Measurements from ENCODE around the gene CNNM1. TPM values are rescaled to one million over a fixed set of nuclear protein-coding genes. Genes with fewer than 3 reads are reported as not detected.

CNNM1 gene
- total and polyA plus RNA-seq, 8 donors = 0.53 to 1.6 (median 1.3) TPM

- intact Hi-C loops (cut with DNase I) = no loop called here
- Histone ChIP-seq H3K9me3 (no peaks in the 10 kb centered on the region), H3K4me3 (no peak overlapping the region), H3K36me3 (peaks cover 0 to 49% (median 36%) of the 10 kb centered on the region in 3 donors), H3K27ac (no peak overlapping the region), H3K27me3 (no peaks in the 10 kb centered on the region), H3K4me1 (no peaks in the 10 kb centered on the region)
- 89 to 94% methylated on average over 9 of the region's 9 CpGs for WGBS, 2 donors
- TF ChIP-seq CTCF (IDR thresholded peaks at IDR 0.05) = no peak
- ATAC-seq (no peak), FAIRE-seq (no peak), DNase-seq (no peak)
Observed at GRCh38 chr10:99403674-99404073, 74.5 kb downstream of the CNNM1 start.

GRCh38 chr10:99406149-99406548, 77.0 kb downstream of the CNNM1 start:
- no peak for TF ChIP-seq CTCF (IDR thresholded peaks at IDR 0.05)
- no peaks in the 10 kb centered on the region for H3K4me1 ChIP-seq
- H3K27me3 ChIP-seq = no peaks in the 10 kb centered on the region
- no peak overlapping the region for H3K27ac ChIP-seq
- no peak overlapping the region for H3K4me3 ChIP-seq
- ATAC-seq = no peak
- 96 to 98% methylated on average over 3 of the region's 3 CpGs for WGBS, 2 donors
- no peaks in the 10 kb centered on the region for H3K9me3 ChIP-seq
- FAIRE-seq = no peak
- no peak for DNase-seq
- intact Hi-C loops (cut with DNase I) = no loop called here
- H3K36me3 ChIP-seq = peaks cover 0 to 36% (median 31%) of the 10 kb centered on the region in 3 donors

- no peaks in the 10 kb centered on the region for H3K27me3 ChIP-seq
- FAIRE-seq = no peak
- WGBS, 2 donors = 47 to 64% methylated on average over 1 of the region's 1 CpG
Observed at GRCh38 chr10:99410146-99410545, 81.0 kb downstream of the CNNM1 start.

GRCh38 chr10:99410876-99411275, 81.7 kb downstream of the CNNM1 start:
- no peaks in the 10 kb centered on the region for H3K9me3 ChIP-seq
- FAIRE-seq (no peak), DNase-seq (no peak), ATAC-seq (no peak)
- H3K27ac ChIP-seq = no peak overlapping the region
- peaks cover 0 to 8% (median 6%) of the 10 kb centered on the region in 3 donors for H3K36me3 ChIP-seq
- TF ChIP-seq CTCF (IDR thresholded peaks at IDR 0.05) = no peak
- no peaks in the 10 kb centered on the region for H3K4me1 ChIP-seq
- WGBS, 2 donors = 92 to 95% methylated on average over 4 of the region's 4 CpGs
- no peak overlapping the region for H3K4me3 ChIP-seq
- no peaks in the 10 kb centered on the region for H3K27me3 ChIP-seq
- intact Hi-C loops (cut with DNase I) = no loop called here

More at GRCh38 chr10:99410146-99410545, 81.0 kb downstream of the CNNM1 start:
- no peak for DNase-seq
- Histone ChIP-seq H3K27ac (no peak overlapping the region), H3K36me3 (peaks cover 0 to 12% (median 10%) of the 10 kb centered on the region in 3 donors), H3K4me1 (no peaks in the 10 kb centered on the region), H3K4me3 (no peak overlapping the region), H3K9me3 (no peaks in the 10 kb centered on the region)
- intact Hi-C loops (cut with DNase I) = no loop called here
- TF ChIP-seq CTCF (IDR thresholded peaks at IDR 0.05) = no peak
- no peak for ATAC-seq

- ATAC-seq = no peak
- intact Hi-C loops (cut with DNase I) = no loop called here
- peaks cover 0 to 3% (median 0%) of the 10 kb centered on the region in 3 donors for H3K36me3 ChIP-seq
- no peak for TF ChIP-seq CTCF (IDR thresholded peaks at IDR 0.05)
- no peak for DNase-seq
- no peaks in the 10 kb centered on the region for H3K27me3 ChIP-seq
- 87 to 89% methylated on average over 2 of the region's 2 CpGs for WGBS, 2 donors
- no peak for FAIRE-seq
- no peak overlapping the region for H3K4me3 ChIP-seq
- no peak overlapping the region for H3K27ac ChIP-seq
- no peaks in the 10 kb centered on the region for H3K9me3 ChIP-seq
- no peaks in the 10 kb centered on the region for H3K4me1 ChIP-seq
Observed at GRCh38 chr10:99411546-99411945, 82.4 kb downstream of the CNNM1 start.
